ENCODE results near the gene UCP2. TPM values are rescaled to one million over a fixed set of nuclear protein-coding genes. Genes with fewer than 3 reads are reported as not detected.

Gene UCP2
- total and polyA plus RNA-seq, 5 donors from 2014 or later = 850 to 2,276 (median 1,526) TPM

DNA sequence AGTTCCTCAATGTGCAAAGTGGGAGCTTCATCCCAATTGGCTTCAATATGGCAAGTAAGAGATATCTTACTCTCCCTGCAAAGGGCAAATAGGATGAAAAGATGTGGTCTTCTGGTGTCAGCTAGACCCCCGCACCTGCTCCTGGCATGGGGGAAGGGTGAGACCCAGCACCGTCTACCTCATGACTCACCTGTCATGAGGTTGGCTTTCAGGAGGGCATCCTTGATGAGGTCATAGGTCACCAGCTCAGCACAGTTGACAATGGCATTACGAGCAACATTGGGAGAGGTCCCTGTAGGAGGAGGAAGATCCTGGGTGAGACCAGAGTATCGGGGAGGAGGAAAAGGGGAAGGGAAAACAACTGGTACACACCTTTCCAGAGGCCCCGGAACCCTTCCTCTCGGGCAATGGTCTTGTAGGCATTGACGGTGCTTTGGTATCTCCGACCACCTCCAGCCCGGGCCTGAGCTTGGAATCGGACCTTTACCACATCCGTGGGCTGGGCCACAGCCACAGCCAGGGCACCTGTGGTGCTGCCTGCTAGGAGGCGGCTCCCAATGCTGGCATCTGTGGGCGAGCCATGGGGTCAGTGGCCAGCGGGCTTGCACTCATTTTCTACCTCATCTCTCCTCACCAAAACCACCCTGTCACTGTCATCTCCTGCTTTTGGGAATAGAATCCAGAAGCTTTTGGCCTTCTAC, 6.0 kb downstream of the UCP2 start:
- Mint-ChIP-seq H3K4me3 (peak overlapping the region; percentile 85 to 100 (median 96)), H3K36me3 (peaks cover 74% of the 10 kb centered on the region), H3K9me3 (no peaks in the 10 kb centered on the region), H3K27ac (peak overlapping the region; percentile 66 to 99 (median 95)), H3K4me1 (peaks cover 0 to 89% (median 54%) of the 10 kb centered on the region in 4 donors), H3K27me3 (no peaks in the 10 kb centered on the region)
- no peak for ATAC-seq (ENCODE audit: low read depth in 2 of 2)
- peak overlapping the region; percentile 97 for H3K27ac ChIP-seq (ENCODE audit: insufficient read depth, low read length, poor library complexity, severe bottlenecking)
- peaks cover 97% of the 10 kb centered on the region for H3K4me1 ChIP-seq (ENCODE audit: control insufficient read depth, insufficient read depth, low read length, poor library complexity, severe bottlenecking)
- H3K9me3 ChIP-seq (ENCODE audit: control insufficient read depth in 2 of 2, low read length in 2 of 2) = no peaks in the 10 kb centered on the region
- H3K36me3 ChIP-seq (ENCODE audit: control insufficient read depth, insufficient read depth, low read length) = peaks cover 69% of the 10 kb centered on the region
- peak overlapping the region; percentile 97 for H3K4me3 ChIP-seq (ENCODE audit: low read depth, low read length)
- no peaks in the 10 kb centered on the region for H3K27me3 ChIP-seq (ENCODE audit: control insufficient read depth, insufficient read depth, low read length)
- no peak for DNase-seq

DNA sequence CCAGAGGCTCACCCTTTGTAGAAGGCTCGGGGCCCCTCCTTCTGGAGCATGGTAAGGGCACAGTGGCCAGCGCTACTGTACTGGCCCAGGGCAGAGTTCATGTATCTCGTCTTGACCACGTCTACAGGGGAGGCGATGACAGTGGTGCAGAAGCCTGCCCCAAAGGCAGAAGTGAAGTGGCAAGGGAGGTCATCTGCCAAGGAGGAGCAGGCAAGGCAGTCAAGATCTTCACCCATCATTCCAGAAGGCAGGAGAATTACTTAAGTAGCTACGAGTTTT, 7.2 kb downstream of the UCP2 start:
- Histone ChIP-seq H3K9me3 (ENCODE audit: control insufficient read depth in 2 of 2, low read length in 2 of 2) (no peaks in the 10 kb centered on the region), H3K27ac (ENCODE audit: insufficient read depth, low read length, poor library complexity, severe bottlenecking) (peak overlapping the region; percentile 97), H3K4me3 (ENCODE audit: low read depth, low read length) (peak overlapping the region; percentile 59), H3K36me3 (ENCODE audit: control insufficient read depth, insufficient read depth, low read length) (peaks cover 58% of the 10 kb centered on the region), H3K4me1 (ENCODE audit: control insufficient read depth, insufficient read depth, low read length, poor library complexity, severe bottlenecking) (peaks cover 98% of the 10 kb centered on the region), H3K27me3 (ENCODE audit: control insufficient read depth, insufficient read depth, low read length) (no peaks in the 10 kb centered on the region)
- Mint-ChIP-seq H3K27ac (peak overlapping the region; percentile 66 to 95 (median 87)), H3K9me3 (no peaks in the 10 kb centered on the region), H3K4me1 (peaks cover 0 to 99% (median 58%) of the 10 kb centered on the region in 4 donors), H3K27me3 (no peaks in the 10 kb centered on the region), H3K4me3 (peak overlapping the region; percentile 75 to 99 (median 84)), H3K36me3 (peaks cover 62% of the 10 kb centered on the region)
- no peak for ATAC-seq (ENCODE audit: low read depth in 2 of 2)
- DNase-seq = no peak

DNA sequence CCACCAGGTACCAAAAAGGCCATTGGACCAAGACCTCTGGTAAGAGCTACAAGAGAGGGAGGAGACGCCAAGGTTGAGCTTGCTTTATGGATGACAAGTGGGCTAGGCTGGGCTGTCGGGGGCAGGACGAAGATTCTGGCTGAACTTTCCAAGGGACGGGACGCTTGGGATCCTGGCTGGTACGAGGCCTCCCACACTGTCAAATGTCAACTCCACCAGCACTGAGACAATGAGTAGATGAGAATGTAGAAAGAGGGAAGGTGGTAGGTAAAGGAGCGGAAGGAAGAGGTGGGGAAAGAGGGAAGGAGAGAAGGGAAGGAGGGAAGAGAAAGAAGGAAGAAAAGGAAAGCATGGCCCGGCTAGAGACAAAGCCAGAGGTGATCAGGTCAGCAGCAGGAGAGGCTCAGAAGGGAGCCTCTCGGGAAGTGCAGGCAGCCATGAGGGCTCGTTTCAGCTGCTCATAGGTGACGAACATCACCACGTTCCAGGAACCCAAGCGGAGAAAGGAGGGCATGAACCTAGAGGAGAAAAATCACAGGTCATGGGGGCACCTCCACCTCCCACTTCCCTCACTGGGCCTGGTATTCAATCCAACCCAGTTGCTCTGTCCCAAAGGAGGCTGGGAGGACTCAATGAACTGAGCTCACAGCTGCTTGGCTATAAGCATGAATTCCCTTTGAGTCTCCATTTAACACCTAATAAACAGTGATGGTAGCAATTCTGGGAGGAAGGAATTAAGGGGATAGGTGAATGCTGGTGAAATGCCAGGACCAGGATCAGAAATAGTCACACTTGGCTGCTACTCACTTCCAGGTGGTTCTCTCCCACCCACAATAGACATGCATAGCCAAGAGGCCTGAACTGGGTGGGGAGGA, 7.8 kb downstream of the UCP2 start:
- Mint-ChIP-seq H3K4me3 (peak overlapping the region; percentile 75 to 99 (median 92)), H3K27ac (peak overlapping the region; percentile 87 to 95 (median 94)), H3K36me3 (peaks cover 56% of the 10 kb centered on the region), H3K4me1 (peaks cover 5 to 99% (median 59%) of the 10 kb centered on the region in 4 donors), H3K9me3 (no peaks in the 10 kb centered on the region), H3K27me3 (no peaks in the 10 kb centered on the region)
- H3K9me3 ChIP-seq (ENCODE audit: control insufficient read depth in 2 of 2, low read length in 2 of 2) = no peaks in the 10 kb centered on the region
- DNase-seq (no peak), ATAC-seq (ENCODE audit: low read depth in 2 of 2) (no peak)
- peaks cover 100% of the 10 kb centered on the region for H3K4me1 ChIP-seq (ENCODE audit: control insufficient read depth, insufficient read depth, low read length, poor library complexity, severe bottlenecking)
- peak overlapping the region; percentile 97 for H3K27ac ChIP-seq (ENCODE audit: insufficient read depth, low read length, poor library complexity, severe bottlenecking)
- H3K27me3 ChIP-seq (ENCODE audit: control insufficient read depth, insufficient read depth, low read length) = no peaks in the 10 kb centered on the region
- H3K36me3 ChIP-seq (ENCODE audit: control insufficient read depth, insufficient read depth, low read length) = peaks cover 52% of the 10 kb centered on the region
- H3K4me3 ChIP-seq (ENCODE audit: low read depth, low read length) = peak overlapping the region; percentile 59

DNA sequence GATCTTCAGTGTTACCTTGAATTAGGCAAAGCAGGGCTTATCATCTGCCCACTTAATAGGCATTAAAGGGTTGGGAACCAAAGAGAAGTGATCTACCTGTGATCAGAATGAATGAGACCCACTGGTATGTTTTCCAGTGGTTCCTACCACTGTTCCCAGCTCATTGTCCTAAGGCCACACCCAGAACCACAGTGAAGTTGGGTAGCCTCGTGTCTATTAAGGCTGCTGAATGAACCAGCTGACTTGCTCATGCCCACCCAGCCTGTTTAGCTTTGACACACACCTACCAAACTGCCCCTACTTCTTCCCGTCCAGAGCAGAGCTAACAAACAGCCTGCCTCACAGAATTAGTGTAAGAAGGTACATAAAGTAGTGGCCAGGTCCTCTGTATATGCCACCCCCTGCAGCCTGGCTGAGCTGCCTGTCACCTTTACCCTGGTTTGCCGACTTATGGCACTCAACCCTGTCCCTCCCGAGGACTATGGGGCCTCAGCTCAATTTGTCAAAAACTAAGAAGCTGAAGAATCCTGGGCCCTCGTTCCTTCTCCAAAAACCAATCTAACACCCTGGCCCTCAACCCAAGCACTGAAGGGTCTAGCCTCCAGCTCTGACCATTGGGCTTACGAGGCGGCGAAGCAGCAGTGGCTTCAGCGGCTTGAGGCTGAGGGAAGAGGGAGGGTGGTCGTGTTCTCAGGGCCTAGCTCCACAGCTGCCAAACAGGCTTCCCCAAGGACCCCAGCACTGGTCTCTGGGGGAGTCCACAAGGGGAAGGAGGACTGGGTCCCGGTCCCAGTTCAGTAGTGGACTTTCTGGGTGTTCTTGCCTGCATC, 9.8 kb downstream of the UCP2 start:
- Histone ChIP-seq H3K4me1 (ENCODE audit: control insufficient read depth, insufficient read depth, low read length, poor library complexity, severe bottlenecking) (peaks cover 99% of the 10 kb centered on the region), H3K9me3 (ENCODE audit: control insufficient read depth in 2 of 2, low read length in 2 of 2) (no peaks in the 10 kb centered on the region), H3K27ac (ENCODE audit: insufficient read depth, low read length, poor library complexity, severe bottlenecking) (peak overlapping the region; percentile 97), H3K4me3 (ENCODE audit: low read depth, low read length) (peak overlapping the region; percentile 0), H3K36me3 (ENCODE audit: control insufficient read depth, insufficient read depth, low read length) (peaks cover 34% of the 10 kb centered on the region), H3K27me3 (ENCODE audit: control insufficient read depth, insufficient read depth, low read length) (no peaks in the 10 kb centered on the region)
- H3K27me3 Mint-ChIP-seq = no peaks in the 10 kb centered on the region
- peak overlapping the region; percentile 49 to 99 (median 84) for H3K4me3 Mint-ChIP-seq
- peaks cover 39% of the 10 kb centered on the region for H3K36me3 Mint-ChIP-seq
- DNase-seq = no peak
- peaks cover 6 to 100% (median 59%) of the 10 kb centered on the region in 4 donors for H3K4me1 Mint-ChIP-seq
- no peaks in the 10 kb centered on the region for H3K9me3 Mint-ChIP-seq
- H3K27ac Mint-ChIP-seq = peak overlapping the region; percentile 94 to 96 (median 95)
- no peak for ATAC-seq (ENCODE audit: low read depth in 2 of 2)

DNA sequence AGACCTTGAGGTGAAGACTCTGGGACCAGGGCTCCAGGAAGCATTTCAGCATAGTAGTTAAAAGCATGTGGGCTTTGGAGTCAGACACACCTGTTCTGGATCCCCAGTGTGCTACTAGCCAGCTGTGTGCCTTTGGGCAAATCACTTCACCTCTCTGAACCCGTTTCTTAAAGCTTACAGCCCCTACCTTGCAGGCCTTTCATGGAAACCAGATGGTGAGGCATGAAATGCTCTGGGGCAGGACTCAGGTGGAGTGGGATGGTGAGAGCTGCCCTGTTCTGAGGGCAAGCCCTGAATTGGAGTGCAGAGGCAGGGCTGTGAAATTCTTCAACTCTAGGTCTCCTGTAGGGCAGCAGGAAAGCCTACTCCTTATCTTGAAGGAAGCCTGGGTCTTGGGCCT, 10.5 kb downstream of the UCP2 start:
- Histone ChIP-seq H3K36me3 (ENCODE audit: control insufficient read depth, insufficient read depth, low read length) (peaks cover 27% of the 10 kb centered on the region), H3K9me3 (ENCODE audit: control insufficient read depth in 2 of 2, low read length in 2 of 2) (no peaks in the 10 kb centered on the region), H3K4me1 (ENCODE audit: control insufficient read depth, insufficient read depth, low read length, poor library complexity, severe bottlenecking) (peaks cover 99% of the 10 kb centered on the region), H3K27ac (ENCODE audit: insufficient read depth, low read length, poor library complexity, severe bottlenecking) (peak overlapping the region; percentile 97), H3K4me3 (ENCODE audit: low read depth, low read length) (no peak overlapping the region), H3K27me3 (ENCODE audit: control insufficient read depth, insufficient read depth, low read length) (no peaks in the 10 kb centered on the region)
- Mint-ChIP-seq H3K27ac (peak overlapping the region; percentile 94 to 96 (median 95)), H3K9me3 (no peaks in the 10 kb centered on the region), H3K4me1 (peaks cover 6 to 100% (median 54%) of the 10 kb centered on the region in 4 donors), H3K36me3 (peaks cover 32% of the 10 kb centered on the region), H3K27me3 (no peaks in the 10 kb centered on the region), H3K4me3 (peak overlapping the region in 3 of 4 donors; percentile 41 to 99 (median 92))
- ATAC-seq (ENCODE audit: low read depth in 2 of 2) = no peak
- DNase-seq = peak in 1 of 3 donors; percentile 36

DNA sequence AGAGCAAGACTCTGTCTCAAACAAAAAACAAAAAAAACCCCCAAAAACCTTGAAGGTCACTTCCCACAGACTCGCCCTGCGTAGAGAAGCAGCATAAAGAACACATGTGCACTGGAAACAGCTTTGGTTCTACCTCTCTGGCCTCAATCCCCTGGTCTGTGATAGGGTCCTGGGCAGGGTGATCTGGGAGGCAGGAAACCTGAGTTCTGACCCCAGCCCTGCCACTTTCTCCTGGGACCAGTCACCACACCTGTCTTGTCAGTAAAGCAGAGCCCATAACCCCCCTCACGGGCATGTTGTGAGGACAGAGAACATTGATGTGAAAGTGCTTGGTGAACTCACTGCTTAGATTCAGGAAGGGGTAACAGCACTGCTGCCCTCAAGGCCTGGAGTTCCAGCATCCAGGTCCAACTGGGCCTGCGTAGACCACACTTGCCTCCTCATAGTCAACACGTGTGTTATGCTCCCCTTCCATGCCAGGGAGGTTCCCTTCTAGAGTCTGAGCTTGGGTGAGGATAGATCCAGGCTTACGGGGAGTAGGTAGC, 11.4 kb downstream of the UCP2 start:
- H3K27me3 ChIP-seq (ENCODE audit: control insufficient read depth, insufficient read depth, low read length) = no peaks in the 10 kb centered on the region
- Mint-ChIP-seq H3K27ac (peak overlapping the region; percentile 94 to 96 (median 95)), H3K27me3 (no peaks in the 10 kb centered on the region), H3K4me3 (peak overlapping the region; percentile 59 to 92 (median 68)), H3K36me3 (peaks cover 23% of the 10 kb centered on the region), H3K4me1 (peaks cover 6 to 92% (median 49%) of the 10 kb centered on the region in 4 donors), H3K9me3 (no peaks in the 10 kb centered on the region)
- no peak overlapping the region for H3K4me3 ChIP-seq (ENCODE audit: low read depth, low read length)
- peak overlapping the region; percentile 70 for H3K27ac ChIP-seq (ENCODE audit: insufficient read depth, low read length, poor library complexity, severe bottlenecking)
- DNase-seq (peak in 1 of 3 donors; percentile 49), ATAC-seq (ENCODE audit: low read depth in 2 of 2) (no peak)
- peaks cover 18% of the 10 kb centered on the region for H3K36me3 ChIP-seq (ENCODE audit: control insufficient read depth, insufficient read depth, low read length)
- peaks cover 91% of the 10 kb centered on the region for H3K4me1 ChIP-seq (ENCODE audit: control insufficient read depth, insufficient read depth, low read length, poor library complexity, severe bottlenecking)
- H3K9me3 ChIP-seq (ENCODE audit: control insufficient read depth in 2 of 2, low read length in 2 of 2) = no peaks in the 10 kb centered on the region
